GM19468 (cell line): ENCODE data around the gene LAMA2.
"Not testable (repeated sequence)": the region's sequence is repeated elsewhere in the genome, so short reads cannot be mapped to it uniquely, and the experiment has no call there.

Source experiments
- ATAC-seq: cut with Tn5 transposase; IDR thresholded peaks from one replicate; pipeline ENCODE4 v1.9.1; 2021; ENCODE audit warnings: mild to moderate bottlenecking, moderate library complexity, moderate number of reproducible peaks; ENCODE audit not compliant: unreplicated experiment; ENCODE audit errors: extremely low read depth

Gene LAMA2

DNA sequence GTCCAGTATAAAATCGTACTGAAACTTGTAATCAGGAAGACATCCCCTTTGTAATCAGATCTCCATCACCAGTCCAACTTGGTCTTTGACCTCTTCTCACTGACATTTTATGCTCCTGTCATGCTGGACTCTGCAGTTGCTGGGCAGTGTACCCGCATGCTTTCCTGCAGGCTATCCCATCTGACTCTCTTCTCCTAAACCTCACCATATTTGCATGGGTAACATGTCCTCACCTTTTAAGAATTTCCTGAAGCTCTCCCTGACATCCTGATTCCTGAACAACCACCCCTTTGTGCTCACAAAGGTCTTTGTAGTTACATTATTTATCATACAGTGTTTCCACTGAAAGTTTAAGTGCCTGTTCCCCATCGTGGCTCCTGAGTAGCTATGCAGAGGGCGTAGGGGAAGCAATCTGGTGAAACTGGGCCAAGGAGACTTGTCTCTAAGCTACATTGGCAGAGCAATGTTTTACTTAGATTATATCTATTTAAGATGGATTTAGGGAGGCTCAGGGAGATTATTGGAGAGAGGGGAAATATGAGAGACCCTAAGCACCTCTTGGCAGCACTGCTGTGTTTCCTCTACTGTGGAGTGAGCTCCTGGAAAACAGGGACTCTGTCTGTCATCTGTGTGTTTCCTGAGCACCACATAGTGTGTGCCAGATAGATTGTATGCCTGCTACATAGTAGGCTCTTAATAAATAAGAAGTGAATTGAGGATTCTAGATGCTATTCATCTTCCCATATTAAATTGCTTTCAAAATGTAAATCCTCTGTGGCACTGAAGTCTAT is 124.0 kb downstream of the LAMA2 start:
- ATAC-seq = no peak

GRCh38 chr6:129007701-129008373 is 124.9 kb downstream of the LAMA2 start:
- no peak for ATAC-seq

GRCh38 chr6:129008591-129008990 is 125.7 kb downstream of the LAMA2 start:
- ATAC-seq = no peak

GRCh38 chr6:129009851-129010250 is 126.9 kb downstream of the LAMA2 start:
- ATAC-seq = no peak

GRCh38 chr6:129014302-129014701 is 131.4 kb downstream of the LAMA2 start:
- no peak for ATAC-seq

GRCh38 chr6:129015721-129016120 is 132.8 kb downstream of the LAMA2 start:
- no peak for ATAC-seq

DNA sequence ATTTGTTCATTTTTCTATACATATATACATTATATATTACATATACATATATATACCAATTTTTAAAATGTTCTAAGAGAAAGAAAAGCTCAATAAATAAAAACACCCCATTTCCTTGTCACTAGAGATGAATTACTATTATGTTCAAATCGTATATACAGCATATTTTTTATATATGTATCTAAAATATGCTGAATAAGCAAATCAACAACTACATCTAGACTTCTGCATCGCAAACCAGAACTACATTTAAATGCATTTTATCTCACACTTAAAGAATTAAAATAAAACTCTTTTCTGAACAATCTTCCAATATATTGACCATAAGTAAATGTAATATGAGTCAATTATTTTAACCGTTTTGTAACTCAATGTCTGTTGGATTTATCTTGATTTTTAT is 133.9 kb downstream of the LAMA2 start:
- no peak for ATAC-seq

DNA sequence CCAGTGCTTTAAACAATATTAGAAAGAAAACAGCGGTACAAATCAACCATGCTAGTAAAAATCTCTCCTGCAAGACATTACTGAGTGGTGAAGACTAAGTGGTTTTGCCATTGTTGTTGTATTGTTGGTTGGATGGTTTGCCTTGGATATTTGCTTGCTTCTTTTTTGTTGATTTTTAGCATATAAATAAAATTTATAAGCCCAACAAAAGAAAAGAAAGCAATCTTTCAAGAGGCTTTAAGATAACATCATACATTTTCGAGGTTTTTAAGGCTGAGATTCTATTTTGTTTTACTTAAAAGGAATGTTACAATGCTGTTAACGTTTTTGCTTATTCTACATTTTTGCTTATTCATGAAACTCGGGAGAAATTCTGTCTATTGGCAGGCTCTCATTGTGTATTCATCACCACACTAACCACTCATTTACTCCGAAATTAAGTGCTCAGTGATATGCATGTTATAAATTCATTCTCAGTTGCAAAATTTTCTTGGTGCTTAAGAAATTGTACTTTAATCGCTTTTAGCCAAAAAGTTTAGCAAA is 139.1 kb downstream of the LAMA2 start:
- no peak for ATAC-seq

- ATAC-seq = no peak
These were observed 143.7 kb downstream of the LAMA2 start for GRCh38 chr6:129026601-129027000.

DNA sequence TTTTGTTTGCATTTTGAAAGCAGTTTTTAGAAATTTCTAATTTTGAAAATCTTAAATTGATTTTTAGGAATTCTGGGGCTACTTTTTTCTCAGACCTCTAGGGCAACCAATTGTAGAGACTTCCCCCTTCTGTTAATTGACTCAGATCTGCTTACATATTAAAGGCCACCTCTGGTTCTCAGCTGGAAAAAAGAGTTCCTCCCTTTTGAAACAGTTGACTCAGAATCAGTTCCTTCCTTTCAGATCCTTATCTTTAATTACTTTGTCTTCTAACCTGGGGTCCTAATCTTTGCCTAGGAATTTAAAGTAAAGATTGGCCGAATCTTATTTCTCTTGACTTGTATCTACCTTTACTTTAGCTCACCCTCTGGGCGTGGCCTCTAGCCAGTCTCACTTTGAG is 146.8 kb downstream of the LAMA2 start:
- ATAC-seq = no peak

GRCh38 chr6:129030215-129030614 is 147.3 kb downstream of the LAMA2 start:
- no peak for ATAC-seq

- no peak for ATAC-seq
These were observed 148.2 kb downstream of the LAMA2 start for GRCh38 chr6:129031051-129031599.

DNA sequence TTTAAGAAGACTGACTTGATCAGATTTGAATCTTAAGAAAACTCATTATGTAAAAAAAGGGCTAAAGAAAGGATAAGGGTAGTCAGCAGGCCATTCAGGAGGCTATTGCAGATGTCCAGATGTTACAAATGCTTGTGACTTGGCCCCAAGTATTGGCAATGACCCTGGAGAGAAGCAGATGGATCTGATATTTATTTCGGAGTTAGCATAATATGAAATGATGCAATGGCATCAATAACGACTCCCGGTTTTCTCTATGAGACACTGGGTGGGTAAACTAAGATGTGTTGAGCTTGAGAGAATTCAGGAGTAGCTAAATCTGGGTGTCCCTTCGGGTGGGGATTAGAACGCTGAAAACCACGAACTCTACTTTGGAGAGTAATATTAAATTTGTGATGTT is 149.7 kb downstream of the LAMA2 start:
- no peak for ATAC-seq

DNA sequence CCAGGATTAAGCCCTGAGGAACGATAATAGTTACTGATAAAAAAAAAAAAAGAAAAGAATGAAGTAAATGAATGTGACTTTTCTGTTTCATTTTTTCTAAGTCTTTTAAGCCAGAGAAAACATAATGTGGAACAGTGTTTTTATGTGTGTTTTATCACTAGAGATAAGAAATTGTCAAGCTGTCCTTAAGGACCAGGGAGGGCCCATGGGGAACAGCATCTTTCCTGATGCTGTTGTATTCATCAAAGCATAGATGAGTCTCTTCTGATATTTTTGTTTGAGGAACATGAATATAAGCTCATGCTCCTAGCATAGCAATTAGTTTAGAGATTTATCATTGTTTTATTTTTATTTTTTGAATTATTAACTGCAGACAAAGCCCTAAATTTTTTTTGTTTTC is 150.2 kb downstream of the LAMA2 start:
- no peak for ATAC-seq

- no peak for ATAC-seq
These were observed 150.6 kb downstream of the LAMA2 start for GRCh38 chr6:129033581-129033980.

DNA sequence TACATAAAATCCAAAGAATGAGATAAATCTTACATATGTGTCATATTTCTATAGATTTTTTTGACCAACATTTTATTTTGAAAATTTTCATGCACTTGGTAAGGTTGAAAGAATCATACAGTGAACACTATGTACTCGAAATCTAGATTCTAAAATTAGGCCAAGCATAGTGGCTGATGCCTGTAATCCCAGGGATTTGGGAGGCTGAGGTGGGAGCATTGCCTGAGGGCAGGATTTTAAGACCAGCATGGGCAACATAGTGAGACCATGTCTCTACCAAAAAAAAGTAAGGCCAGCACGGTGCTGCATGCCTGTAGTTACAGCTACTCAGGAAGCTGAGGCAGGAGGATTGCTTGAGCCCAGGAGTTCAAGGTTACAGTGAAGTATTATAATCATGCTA is 158.6 kb downstream of the LAMA2 start:
- no peak for ATAC-seq

DNA sequence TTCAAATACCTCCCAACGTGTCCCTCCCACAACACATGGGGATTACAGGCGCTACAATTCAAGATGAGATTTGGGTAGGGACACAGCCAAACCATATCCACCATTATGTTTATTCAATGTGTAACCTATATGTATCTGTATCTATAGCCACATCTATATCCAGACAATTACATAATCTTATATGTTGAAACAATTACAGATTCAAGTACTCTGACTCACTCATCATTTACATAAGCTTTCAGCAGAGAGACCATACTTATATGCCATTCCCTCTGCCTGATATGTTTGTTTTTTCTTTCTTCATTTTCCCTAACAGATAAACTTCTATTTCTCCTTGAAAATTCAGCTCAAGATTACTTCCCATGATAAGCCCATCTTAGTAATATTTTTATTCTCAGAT is 163.6 kb downstream of the LAMA2 start:
- no peak for ATAC-seq

GRCh38 chr6:129047834-129048233 is 164.9 kb downstream of the LAMA2 start:
- ATAC-seq = no peak

- ATAC-seq = no peak
These were observed 167.1 kb downstream of the LAMA2 start for GRCh38 chr6:129050086-129050485.

- ATAC-seq = not testable (repeated sequence)
These were observed 170.2 kb downstream of the LAMA2 start for GRCh38 chr6:129053143-129053542.

GRCh38 chr6:129055796-129056195 is 172.9 kb downstream of the LAMA2 start:
- no peak for ATAC-seq
